GM12891 (cell line): Measurements from ENCODE around the gene PGD.
"Not testable (repeated sequence)": the region's sequence is repeated elsewhere in the genome, so short reads cannot be mapped to it uniquely, and the experiment has no call there.

ENCODE experiments used
- DNase-seq: peaks from one replicate; pipeline ENCODE4 v3.0.0; 2011; ENCODE audit warnings: low spot score; ENCODE audit not compliant: insufficient read length
- FAIRE-seq: peaks from 2 replicates; lab custom pipeline; 2011; peaks lifted over from hg19 to GRCh38; lab: Jason Lieb, UNC
- PAX5 ChIP-seq: IDR thresholded peaks from 2 replicates; pipeline ENCODE4 v1.6.1; 2011; ENCODE audit warnings: low read length, moderate library complexity, mild to moderate bottlenecking; ENCODE audit not compliant: insufficient read depth, severe bottlenecking
- POLR2A ChIP-seq: IDR thresholded peaks from 2 replicates; pipeline ENCODE4 v1.6.1; 2011; ENCODE audit warnings: low read depth, low read length, control low read depth
- POLR2AphosphoS5 ChIP-seq: IDR thresholded peaks from 2 replicates; pipeline ENCODE4 v1.6.1; 2011; ENCODE audit warnings: low read depth, low read length, control low read depth
- POU2F2 ChIP-seq: IDR thresholded peaks from 2 replicates; pipeline ENCODE4 v1.6.1; 2011; ENCODE audit warnings: low read depth, mild to moderate bottlenecking, control low read depth, low read length, moderate library complexity
- SPI1 ChIP-seq: IDR thresholded peaks from 2 replicates; pipeline ENCODE4 v1.6.1; 2011; ENCODE audit warnings: low read depth, low read length, control low read depth
- TAF1 ChIP-seq: IDR thresholded peaks from 2 replicates; pipeline ENCODE4 v1.6.1; 2011; ENCODE audit warnings: low read depth, low read length, control low read depth

Gene PGD

GRCh38 chr1:10398278-10398733, 558 bp upstream of the PGD start:
- TF ChIP-seq PAX5 (no peak), POU2F2 (no peak), POLR2A (no peak; the same call in 1 of the 2 replicates), TAF1 (no peak), SPI1 (no peak), POLR2AphosphoS5 (no peak)
- FAIRE-seq: no peak
- DNase-seq: no peak

DNA sequence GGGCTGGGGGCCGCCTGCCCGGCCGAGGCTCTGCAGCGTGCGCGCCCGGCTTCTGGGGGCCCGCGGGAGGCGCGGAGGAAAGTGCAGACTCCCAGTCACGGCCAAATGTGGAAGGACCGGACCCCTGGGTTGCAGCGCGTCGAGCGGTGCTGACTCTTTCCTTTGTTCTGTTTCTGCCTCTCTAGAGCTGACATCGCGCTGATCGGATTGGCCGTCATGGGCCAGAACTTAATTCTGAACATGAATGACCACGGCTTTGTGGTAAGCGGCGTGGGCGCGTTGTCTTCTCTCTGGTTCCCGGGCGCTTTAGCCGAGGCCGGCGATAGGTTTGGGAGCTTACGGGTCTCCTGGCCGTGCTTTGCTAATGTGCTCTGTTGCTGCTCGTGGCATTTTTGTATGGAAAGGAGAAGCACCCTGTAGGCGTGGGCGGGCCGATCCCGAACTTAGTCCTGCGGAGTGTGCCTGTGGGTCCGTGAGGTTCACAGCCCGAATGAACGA, 629 bp downstream of the PGD start:
- no peak for TF ChIP-seq TAF1
- no peak for TF ChIP-seq POLR2A
- no peak for TF ChIP-seq SPI1
- no peak for TF ChIP-seq POLR2AphosphoS5
- no peak for TF ChIP-seq PAX5
- TF ChIP-seq POU2F2: no peak
- FAIRE-seq (peak; percentile 26), DNase-seq (no peak)

DNA sequence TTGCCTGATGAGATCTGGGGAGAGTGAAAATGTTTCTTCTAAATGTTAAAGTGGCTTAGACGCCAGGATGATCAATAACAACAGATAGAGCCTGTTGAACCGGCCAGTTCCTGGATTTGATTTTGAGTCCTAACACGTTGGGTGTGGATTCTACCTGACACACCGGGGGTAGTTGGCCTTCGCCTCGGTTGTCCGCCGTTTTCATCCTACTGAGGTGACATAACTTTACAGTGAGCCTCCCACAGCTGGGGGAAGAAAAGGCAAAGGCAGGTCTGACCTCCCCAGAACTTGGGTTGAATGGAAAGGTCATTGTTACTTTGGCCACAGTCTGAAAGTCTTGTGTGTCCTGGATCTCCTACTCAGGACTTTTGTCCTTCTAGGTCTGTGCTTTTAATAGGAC, 1.1 kb downstream of the PGD start:
- DNase-seq (no peak), FAIRE-seq (peak; percentile 23)
- TF ChIP-seq POLR2AphosphoS5: no peak
- TF ChIP-seq POLR2A: no peak
- TF ChIP-seq PAX5: no peak
- TF ChIP-seq POU2F2: no peak
- TF ChIP-seq TAF1: no peak
- no peak for TF ChIP-seq SPI1

DNA sequence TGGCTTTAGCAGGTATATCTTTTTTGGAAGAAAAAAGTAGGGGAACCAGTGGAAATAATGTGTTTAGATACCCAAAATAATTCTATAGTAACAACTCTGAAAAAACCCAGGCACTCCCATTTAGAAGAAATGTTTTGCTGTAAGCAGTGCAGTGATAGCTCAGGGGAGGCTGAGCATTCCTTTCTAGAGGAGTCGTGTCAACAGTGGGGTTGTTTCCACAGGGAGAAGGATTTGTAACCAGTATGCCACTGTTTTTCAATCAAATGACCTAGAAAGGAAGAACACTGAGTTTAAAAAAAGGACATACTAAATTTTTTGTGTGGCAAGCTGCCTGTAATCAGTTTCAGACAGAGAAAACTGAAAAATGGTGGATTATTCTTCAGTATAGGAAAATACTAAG, 2.4 kb downstream of the PGD start:
- TF ChIP-seq PAX5 (no peak), POU2F2 (no peak), SPI1 (no peak), POLR2AphosphoS5 (no peak), TAF1 (no peak), POLR2A (no peak)
- FAIRE-seq (no peak), DNase-seq (no peak)

GRCh38 chr1:10402729-10403274, 3.9 kb downstream of the PGD start:
- FAIRE-seq (no peak), DNase-seq (no peak)

GRCh38 chr1:10407201-10407600, 8.3 kb downstream of the PGD start:
- FAIRE-seq (no peak), DNase-seq (no peak)
- TF ChIP-seq POU2F2 (no peak), TAF1 (no peak), POLR2A (no peak), POLR2AphosphoS5 (no peak), SPI1 (no peak), PAX5 (no peak)

More at GRCh38 chr1:10402729-10403274, 3.9 kb downstream of the PGD start:
- TF ChIP-seq SPI1: no peak
- TF ChIP-seq POLR2AphosphoS5: no peak
- TF ChIP-seq POLR2A: no peak
- TF ChIP-seq PAX5: no peak
- TF ChIP-seq POU2F2: no peak
- no peak for TF ChIP-seq TAF1

DNA sequence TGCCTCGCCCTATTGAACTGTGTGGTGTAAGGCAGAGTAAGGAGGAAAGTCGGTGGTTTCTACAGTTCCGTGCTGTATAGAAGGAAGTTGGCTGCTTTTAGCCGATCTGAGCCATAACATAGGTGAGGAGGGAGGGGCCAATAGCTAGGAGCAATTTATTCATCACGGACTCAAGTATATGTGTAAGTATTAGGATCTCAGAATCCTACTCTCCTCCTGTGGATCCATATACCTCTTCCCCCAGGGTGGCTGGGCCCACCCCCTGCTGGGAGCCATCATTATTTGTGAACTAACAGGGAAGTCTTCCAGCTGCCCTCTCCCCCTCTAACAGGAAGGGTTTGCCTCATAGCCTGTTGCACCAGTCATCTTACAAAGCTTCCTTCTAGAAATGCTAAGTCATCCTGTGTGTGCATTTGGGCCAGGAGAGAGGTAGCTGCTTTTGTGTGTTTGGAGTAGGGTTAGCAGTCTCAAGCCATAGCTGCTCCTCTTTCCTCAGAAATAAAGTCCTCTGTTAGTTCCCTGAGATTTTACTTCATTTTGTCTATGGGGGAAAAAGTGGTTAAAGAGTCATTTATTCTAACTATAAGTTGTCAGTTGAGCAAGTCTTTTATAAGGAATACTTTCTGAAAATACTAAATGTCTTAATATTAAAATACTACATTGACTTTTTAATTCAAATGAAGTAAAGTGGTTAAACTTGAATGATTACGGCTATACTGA, 16.5 kb downstream of the PGD start:
- DNase-seq (no peak), FAIRE-seq (no peak)
- no peak for TF ChIP-seq SPI1
- TF ChIP-seq POLR2AphosphoS5: no peak
- TF ChIP-seq PAX5: no peak
- TF ChIP-seq TAF1: no peak
- TF ChIP-seq POLR2A: no peak
- TF ChIP-seq POU2F2: no peak

GRCh38 chr1:10415967-10416366, 17.1 kb downstream of the PGD start:
- DNase-seq, FAIRE-seq: not testable (repeated sequence)

DNA sequence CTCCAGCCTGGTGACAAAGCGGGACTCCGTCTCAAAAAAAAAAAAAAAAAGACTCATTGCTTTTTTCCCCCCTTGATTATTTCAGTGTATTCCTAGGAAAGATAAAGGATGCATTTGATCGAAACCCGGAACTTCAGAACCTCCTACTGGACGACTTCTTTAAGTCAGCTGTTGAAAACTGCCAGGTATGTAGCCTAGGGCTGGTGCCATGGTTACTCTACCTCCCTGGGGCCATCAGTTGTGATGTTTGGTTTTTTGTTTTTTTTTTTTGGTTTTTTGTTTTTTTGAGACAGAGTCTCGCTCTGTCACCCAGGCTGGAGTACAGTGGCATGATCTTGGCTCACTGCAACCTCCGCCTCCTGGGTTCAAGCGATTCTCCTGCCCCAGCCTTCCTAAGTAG, 19.9 kb downstream of the PGD start:
- FAIRE-seq, DNase-seq: not testable (repeated sequence)

DNA sequence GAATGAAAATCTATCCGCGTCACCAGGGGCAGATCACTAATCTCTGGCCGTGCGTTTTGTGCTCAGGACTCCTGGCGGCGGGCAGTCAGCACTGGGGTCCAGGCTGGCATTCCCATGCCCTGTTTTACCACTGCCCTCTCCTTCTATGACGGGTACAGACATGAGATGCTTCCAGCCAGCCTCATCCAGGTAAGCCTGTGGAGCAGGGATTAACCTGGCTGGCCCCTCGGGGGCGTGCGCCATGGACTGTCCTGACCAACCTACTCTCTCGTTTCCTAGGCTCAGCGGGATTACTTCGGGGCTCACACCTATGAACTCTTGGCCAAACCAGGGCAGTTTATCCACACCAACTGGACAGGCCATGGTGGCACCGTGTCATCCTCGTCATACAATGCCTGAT, 20.5 kb downstream of the PGD start:
- DNase-seq (no peak), FAIRE-seq (no peak)
- TF ChIP-seq SPI1 (no peak), TAF1 (no peak), POU2F2 (no peak), POLR2AphosphoS5 (no peak)

- no peak for DNase-seq
- no peak for FAIRE-seq
- no peak for TF ChIP-seq POLR2AphosphoS5
- no peak for TF ChIP-seq POLR2A
- no peak for TF ChIP-seq TAF1
- no peak for TF ChIP-seq PAX5
- no peak for TF ChIP-seq POU2F2
- TF ChIP-seq SPI1: no peak
These were observed 22.8 kb downstream of the PGD start for GRCh38 chr1:10421637-10422036.
